Prostate gland (tissue), 2 donors: Measurements from ENCODE around the gene BCLAF3.

Source experiments
- POLR2A ChIP-seq: fragments of 450-650 bp; IDR thresholded peaks from one replicate; pipeline ENCODE4 v1.6.1; 2016; ENCODE audit warnings: antibody characterized with exemption, mild to moderate bottlenecking
- POLR2AphosphoS5 ChIP-seq: sonication (generic); formaldehyde crosslinking; IDR thresholded peaks from one replicate; pipeline ENCODE4 v1.6.1; 2017; ENCODE audit warnings: antibody characterized with exemption
- TF ChIP-seq, protein P1 (sequence below), 4 experiments: fragments of 200-600 bp in 2 of 4; fragments of 450-650 bp in 2 of 4; sonication (generic) in 2 of 4; IDR thresholded peaks; 1 replicate in 3 of 4; 2 replicates in 1 of 4; pipeline ENCODE4 v1.5.1; 2016 to 2019; ENCODE audit warnings: antibody characterized with exemption in 4 of 4, mild to moderate bottlenecking in 2 of 4, moderate library complexity in 2 of 4

DNA sequence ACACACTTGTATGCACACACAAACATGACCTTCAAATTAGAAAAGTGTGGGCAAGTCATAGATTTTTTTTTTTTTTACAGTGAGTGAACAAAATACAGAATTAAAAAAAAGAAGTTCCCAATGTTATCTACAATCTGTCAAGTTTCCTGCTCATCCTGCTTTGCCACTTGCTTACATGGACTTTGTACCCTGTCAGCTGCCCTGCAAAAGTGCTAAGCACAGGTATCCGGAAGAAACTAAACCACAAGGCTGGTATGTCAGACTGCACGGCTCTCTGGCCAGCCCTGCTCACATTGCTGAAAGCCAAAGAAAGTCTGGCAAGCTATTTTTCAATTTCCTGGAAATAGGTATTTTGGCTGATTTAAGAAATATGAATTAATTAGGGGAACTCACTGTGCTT, 38.9 kb upstream of the BCLAF3 start:
- TF ChIP-seq, protein P1, sequence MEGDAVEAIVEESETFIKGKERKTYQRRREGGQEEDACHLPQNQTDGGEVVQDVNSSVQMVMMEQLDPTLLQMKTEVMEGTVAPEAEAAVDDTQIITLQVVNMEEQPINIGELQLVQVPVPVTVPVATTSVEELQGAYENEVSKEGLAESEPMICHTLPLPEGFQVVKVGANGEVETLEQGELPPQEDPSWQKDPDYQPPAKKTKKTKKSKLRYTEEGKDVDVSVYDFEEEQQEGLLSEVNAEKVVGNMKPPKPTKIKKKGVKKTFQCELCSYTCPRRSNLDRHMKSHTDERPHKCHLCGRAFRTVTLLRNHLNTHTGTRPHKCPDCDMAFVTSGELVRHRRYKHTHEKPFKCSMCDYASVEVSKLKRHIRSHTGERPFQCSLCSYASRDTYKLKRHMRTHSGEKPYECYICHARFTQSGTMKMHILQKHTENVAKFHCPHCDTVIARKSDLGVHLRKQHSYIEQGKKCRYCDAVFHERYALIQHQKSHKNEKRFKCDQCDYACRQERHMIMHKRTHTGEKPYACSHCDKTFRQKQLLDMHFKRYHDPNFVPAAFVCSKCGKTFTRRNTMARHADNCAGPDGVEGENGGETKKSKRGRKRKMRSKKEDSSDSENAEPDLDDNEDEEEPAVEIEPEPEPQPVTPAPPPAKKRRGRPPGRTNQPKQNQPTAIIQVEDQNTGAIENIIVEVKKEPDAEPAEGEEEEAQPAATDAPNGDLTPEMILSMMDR (IDR thresholded peaks at IDR 0.05), result no peak
- TF ChIP-seq POLR2A, result no peak
- peak; percentile 70 for TF ChIP-seq POLR2AphosphoS5
